DMS153 (cell line): ENCODE measurements around the gene FAM237A.

Experiments
- DNase-seq: peaks from one replicate; lab custom pipeline; 2025; lab: John Stamatoyannopoulos, UW

FAM237A gene

DNA sequence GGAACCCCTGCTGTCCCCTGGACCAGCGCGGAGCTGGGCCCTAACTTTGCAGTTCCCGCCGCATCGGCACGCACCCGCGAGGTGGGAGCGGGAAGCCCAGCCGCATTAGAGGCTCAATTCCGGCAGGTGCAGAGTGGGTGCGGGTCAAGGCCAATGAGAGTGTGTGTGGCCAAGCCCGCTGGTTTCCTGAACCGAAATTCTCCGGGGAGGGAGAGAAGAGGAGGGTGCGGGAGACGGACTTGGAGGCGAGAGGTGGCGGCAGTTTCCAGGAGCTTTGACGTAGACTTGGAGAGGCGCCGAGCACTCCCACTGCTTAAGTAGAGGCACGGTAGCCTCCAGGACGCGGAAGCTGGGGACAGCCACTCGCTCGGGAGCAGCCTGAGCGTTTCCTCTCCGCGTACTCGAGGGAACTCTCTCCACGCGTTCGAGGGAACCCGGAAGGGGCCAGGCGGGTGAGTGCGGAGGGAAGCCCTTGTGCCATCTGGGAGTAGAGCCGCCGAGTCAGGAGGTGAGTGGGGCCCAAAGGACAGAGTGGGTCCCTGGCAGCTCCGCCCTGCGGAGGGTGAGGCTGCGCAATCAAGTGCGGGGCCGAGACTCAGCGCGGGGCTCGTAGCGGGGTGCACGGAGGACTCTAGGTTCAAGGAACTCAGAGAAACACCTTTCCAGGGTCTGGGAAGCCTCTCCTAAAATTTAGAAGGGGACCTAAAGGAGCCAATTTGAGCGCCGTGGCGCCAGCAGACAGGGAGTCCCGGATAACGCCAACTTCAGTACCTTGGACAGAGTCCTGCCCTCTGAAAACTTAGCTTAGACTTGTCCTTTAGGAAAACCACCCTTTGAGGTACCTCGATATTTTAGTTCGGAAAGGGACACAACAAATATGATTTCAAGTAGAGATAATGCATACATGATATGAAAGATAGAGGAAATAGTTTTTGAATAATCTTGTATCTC is at the start of gene FAM237A:
TSS of gene FAM237A (plus strand) at position 413 of the 951 bp plus-strand sequence. CDS start 1,750 bp downstream, outside the sequence.
- DNase-seq: peak; percentile 29

DNA sequence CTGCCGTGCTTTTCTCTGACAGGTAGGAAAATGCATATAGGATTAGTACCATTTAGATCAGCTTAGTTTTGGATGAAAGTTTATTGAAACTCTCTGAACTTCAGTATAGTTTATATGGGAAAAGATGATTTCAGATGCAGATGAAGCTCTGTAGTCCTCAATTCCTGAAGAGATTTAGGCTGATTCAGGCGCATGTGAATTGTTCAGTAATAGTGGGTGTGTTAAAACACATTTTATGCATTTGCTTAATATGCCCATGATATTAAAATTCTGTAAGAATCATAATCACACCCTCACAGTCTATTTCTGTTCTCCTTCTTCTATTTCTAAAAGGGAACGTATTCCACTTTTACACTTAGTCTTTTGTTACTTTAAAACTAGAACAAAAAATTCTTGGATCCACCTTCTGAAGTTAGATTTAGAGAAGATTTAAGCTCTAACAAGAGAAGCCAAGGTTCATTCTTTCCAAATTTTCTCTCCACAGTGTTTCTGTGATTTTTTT is 44.5 kb upstream of the FAM237A start:
- DNase-seq: no peak

DNA sequence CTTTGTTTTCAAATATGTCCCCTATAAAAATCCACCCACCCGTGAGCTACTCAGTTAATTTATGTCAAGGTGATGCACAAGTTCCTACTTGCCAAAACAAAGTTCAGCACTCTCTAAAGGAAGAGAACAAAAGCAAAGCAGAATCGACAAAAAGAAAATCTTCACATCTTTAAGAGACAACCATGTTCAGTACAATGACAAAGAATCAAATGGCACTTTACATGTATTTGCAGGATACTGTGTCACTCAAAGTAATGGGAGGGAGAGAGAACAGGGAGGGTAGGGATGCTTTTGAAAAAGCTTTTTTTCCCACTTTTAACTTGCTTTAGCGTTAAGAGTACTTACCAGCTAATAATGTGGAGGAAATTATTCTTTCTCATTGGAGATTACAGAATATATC is 39.0 kb upstream of the FAM237A start:
- DNase-seq: no peak

DNA sequence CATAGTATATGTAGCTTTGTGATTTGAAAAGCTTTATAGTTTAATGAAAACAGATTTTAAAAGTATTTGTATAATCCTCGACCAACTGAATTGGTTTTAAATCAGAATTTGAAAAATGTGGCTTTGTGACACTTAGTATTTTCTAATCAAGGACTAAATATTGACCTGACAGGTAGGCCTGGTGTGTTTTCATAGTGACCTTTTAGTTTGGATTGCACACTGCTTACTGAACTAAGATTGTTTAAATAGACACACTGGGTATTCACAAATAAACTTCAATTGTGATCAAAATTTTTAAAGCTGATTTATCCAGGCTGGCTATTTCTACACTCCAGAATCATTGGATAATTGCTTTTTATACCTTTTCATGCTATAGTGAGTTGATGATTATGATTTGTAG is 31.8 kb upstream of the FAM237A start:
- no peak for DNase-seq

DNA sequence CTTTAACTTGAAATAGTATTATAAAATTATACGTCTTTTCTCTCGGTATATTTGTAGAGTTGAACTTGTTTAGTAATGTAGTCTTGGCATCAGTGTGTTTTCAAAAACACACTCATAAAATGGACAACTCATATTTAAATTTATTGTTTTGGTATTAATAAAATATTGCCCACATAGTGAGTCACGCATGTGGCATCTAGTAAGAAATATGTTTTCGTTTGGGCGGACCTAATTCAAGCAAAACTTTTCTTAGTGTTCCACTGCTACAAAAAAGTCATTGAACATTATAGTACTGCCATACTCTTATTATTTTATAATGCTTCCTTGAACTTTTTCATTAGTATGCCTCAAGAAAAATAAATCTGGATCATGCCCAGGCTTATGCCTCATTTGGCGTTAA is 31.1 kb upstream of the FAM237A start:
- DNase-seq: no peak

DNA sequence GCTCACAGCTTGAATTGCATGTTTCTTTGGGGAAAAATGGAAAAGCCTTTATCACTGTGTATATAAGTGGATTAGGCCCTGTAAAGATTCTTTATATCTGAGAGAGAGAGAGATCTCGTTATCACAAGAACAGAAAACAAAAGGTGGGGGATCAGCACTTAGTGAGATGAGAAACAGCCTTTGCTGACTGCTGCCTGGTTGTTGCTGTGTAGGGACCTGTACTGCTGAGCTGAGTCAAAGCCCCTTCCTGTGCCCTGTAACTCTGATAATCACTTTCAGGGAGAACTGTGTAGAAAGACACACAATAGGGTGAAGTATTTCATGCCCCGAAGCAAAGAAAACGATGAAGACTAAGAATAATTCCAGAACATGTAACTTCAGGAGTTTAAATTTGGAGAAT is 30.6 kb upstream of the FAM237A start:
- DNase-seq: no peak

DNA sequence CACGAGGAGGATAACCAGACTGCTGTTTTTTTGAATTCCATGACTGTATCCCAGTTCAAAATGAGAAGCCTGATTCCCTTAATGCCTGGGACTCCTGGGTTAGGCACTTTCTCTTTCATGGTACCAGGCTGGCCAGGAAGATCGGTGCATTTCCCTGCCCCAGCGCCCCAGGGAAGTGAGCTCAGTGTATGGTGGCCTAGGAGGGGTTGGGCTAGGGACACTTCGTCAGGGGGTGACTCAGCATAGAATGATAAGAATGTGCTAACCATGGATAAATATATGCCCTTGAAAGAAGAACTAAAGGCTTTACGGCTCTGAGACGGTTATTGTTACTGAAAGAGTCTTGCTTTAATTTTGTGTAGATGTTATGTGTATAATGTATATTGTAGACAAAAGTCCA is 27.5 kb upstream of the FAM237A start:
- DNase-seq: no peak

DNA sequence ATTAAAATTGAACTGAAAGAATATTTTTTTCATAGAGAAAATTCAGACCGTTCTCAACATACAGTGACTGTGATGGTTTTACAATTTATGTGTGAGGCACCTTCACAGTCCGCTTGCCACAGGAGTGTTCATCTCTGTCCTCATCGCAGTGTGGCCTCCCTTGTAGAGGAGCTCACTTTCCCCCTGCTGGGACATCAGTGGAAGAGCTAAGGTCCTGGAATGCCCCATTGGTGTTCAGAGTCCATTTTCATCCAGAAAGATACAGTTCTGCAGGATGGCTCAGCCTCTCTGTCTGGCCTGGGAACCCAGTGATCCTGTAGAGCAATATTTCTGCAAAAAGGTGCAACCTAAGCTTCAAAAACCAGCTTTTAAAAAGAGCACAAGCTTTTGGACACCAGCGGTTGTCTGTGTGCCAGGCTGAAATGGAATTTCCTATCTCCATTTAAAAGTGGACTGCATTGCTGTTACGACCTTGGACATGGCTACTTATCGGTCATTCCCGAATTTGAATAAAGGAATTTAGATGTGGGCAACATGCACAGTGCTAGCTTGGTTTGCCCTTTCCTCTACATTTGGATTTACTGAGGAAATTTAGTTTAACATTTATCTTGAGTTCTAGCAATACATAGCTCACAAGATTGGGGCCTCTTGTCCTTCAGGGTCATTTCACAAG is 26.7 kb upstream of the FAM237A start:
- DNase-seq: no peak

DNA sequence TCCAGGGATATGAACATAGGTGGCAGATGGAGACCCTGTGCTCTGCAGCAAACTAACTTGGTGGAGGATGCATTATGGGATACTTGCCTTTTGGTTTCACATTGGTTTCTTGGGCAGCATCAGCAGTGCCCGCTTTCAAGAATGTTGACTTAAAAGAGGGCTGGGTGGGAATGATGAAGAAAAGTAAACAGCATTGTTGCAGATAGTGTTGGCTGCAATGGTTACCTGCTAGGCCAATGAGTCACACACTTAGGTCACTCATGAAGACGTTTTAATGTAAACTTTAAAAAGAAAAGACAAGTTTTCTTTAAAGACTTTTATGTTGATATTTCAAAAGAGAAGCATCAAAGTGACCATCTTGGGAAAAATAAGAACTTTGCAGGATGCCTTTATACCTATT is 26.1 kb upstream of the FAM237A start:
- DNase-seq: no peak

DNA sequence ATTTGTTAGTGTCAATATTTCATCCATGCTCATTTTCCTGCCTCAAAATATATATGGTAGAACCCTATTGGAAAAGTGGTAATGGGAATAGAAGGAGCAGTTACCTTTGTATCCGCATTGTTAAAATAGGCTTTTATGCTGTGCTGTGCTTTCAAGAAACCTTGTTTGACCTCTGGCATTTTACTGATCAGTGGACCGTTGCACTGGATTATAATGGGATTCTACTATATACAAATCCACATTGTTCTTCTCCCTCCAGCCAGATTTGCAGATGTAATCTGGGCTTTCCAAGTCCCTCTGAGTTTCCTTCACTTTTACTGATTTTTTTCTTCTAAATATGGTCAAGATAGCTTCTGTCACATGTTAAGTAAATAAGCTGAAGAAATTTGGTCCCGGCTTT is 23.3 kb upstream of the FAM237A start:
- no peak for DNase-seq

DNA sequence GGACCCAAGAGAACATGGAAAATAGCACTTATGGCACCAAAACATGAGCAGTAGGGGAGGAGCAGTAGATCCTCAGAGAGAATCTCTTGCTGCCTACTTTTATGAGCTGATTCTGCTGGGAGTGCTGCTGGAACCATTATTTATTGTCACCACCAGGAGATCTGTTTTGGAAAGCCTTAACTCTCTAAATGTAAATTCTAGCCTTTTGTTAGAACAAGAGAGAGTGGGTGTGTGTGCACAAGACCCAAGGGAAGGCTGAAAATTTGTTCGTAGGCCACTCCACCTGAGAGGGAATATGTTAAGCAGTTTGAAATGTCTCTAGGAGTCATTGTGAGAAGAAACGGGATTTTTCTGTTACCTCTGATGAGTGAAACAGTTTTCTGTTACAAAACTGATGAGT is 16.2 kb upstream of the FAM237A start:
- DNase-seq: no peak

DNA sequence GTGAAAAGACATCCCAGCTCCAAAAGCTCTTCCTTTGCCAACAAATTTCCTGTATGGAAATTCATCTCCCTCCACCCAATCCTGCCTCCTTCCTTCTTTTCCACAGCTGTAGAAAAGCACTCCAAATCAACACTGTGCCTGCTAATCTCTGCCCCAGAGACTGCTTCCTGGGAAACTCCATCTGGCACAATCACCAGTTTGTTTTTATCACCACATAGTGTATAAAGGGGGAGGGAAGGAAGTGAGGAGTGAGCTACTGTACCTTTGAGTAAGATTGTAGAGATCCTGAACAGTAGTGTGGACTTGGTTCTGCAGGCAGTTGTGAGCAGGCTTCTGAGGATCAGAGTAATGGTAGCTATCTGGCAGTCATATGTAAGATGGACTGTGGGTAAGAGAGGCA is 14.7 kb upstream of the FAM237A start:
- DNase-seq: no peak

DNA sequence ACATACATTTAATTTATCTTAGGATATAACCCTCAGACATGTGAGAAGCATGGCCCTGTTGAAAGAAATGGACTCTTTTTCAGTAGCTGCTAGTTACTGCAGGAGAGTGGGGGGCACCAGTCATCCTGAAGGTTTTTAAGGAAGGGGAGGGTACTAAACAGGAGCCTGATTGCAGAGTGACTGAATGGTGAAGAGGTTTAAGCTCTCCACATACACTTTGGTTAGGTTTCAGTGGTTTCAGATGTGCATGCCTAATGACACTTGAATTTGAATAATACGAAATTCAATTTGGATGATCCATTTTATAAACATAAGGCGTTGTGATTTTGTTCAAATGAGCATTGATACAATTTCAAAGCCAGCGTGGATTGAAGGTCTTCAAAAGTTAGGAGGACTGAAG is 10.9 kb upstream of the FAM237A start:
- no peak for DNase-seq

DNA sequence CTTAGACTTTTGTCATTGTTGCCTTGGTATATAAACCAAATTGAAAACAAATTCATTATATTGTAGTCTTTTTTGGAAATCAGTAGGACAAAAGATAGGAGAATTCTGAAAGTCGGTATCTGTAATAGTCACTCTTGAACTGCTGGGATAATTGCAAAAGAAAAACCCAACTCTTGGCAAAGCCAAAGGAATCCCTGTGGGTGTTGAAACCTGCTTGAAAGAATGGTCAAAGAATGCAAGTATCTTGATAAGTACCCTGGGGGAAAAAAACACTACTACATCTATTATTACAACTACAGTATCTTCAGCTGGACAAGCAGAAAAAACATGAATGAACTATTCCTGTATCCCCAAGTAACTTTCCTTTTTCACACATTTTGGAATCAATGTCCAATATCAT is 7.3 kb upstream of the FAM237A start:
- DNase-seq: no peak

DNA sequence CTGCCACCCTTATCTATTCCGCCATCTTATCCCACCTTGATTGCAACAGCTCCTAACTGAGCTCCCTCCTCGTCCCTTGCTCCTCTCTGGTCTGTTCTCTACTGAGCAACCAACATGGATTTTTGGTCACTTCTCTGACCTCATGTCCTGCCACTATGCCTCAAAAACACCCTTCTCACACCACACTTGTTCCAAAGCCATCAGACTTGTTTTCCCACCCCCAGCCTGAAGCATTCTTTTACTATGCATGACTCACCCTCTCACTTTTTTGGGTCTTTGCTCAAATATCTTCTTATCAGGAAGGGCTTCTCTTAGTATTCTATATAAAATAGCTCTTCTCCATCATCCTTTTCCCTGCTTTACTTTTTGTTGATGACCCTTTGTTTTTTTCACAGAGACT is 2.7 kb upstream of the FAM237A start:
- no peak for DNase-seq

DNA sequence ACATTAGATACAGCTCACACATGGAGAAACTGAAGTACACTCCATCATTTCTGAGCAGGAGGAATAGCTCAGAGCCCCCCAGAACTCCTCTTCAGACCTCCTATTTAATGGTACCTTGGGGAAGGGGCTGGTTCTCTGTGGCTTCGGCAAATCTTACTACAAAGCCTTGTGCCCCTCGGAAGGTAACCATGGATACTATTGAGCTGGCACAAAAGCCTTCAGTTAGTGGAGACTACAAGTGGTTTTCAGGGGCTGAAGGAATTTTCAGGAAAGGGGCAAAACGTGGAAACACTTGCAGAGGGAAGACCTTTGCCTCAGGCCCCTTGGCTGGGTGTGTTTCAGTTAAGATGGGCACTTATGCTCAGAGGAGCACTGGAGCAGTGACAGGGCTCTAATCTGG is 1.1 kb upstream of the FAM237A start:
- DNase-seq: no peak

DNA sequence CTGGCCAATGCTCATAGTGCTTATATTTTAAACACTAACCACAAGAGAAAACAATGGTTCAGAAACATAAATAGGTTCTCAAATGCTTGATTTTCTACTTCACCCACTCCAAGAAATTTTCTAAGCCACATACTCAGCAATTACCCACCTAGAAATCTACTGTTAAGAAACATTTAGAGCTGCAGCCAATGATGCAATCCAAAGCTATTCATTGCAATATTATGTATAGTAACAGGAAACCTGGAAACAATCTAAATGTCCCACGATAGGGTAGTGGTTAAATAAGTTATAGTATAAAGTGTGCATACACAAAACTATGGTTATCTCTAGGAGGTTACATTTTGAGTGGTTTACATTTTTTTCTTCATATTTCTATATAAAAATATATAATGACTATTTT is 5.7 kb downstream of the FAM237A start:
- no peak for DNase-seq

DNA sequence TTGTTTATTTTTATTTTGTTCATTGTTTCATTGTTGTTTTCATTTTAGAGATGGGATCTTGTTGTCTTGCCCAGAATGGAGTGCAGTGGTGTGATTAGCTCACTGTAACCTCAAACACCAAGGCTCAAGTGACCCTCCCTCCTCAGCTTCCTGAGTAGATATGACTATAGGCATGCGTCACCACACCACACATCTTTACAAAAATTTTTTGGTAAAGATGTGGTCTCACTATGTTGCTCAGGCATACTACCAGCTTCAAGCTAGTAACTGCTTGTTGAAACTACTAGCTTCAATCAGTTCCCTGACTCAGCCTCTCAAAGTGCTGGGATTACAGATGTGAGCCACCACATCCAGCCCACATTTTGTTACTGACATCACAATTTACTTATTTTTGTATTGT is 14.8 kb downstream of the FAM237A start:
- DNase-seq: no peak

DNA sequence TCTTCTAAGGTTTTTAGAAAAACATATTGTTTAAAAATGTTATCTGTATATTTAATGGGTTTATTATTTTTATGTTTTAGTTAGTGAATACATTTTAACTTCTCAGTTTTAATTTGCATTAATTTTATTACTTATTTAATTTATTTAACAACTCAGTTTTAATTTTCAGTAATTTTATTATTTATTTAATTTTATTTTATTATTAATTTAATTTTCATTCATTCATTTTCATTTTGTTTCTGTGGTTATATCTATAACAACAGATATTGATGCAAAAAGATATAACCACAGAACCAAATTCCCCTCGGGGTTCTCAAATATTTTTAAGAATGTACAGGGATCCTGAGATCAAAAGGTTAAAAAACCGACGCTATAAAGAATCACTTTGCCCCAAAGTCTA is 23.0 kb downstream of the FAM237A start:
- no peak for DNase-seq

DNA sequence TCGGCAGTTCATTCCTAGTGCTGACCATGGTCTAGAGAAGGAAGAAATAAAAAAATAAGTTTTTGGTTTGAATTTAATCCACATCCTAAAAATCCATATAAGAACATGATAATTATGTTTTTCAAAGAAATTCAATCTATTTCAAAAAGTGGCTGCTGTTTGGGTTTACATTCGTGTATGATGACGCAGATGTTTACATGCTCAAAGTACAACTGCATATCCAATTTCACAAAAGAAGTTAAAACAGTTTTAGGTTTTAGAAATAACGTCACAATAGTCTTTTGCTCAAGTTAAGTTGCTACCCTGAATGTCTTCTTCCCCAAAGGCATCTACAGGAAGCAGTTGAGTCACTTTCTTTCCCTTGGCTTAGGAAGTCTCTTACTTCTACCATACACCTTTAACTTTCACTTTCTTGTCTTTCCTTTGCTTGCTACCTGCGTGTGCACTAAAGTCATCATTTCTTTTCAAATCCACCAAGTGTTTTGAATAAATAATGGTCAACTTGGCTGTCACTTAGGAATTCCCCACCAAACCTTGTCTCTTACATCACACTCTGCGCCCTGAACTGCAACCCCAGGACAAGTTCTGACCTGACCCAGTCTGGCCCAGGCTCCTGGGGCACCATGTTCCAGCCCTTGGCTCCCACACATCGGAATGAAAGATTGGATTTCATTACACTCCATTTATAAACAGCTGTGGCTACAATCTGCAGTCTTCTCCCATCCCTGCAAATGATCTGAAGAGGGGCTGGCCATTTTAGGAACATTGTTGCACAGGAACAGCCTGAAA is 28.4 kb downstream of the FAM237A start:
- no peak for DNase-seq

DNA sequence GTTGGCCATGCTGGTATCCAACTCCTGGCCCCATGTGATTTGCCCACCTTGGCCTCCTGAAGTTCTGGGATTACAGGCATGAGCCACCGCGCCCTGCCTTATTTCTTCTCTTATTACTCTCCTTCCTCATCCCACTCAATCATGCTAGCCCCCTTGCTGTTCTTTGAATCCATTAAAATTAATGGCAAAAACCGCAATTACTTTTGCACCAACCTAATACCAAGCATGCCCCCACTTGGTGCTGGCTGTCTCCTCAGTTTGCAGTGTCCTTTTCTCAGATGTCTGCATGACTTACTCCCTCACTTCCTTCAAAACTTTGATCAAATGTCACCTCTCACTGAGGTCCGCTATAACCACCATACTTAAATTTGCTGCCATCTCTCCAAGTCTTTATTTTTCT is 41.3 kb downstream of the FAM237A start:
- DNase-seq: no peak

DNA sequence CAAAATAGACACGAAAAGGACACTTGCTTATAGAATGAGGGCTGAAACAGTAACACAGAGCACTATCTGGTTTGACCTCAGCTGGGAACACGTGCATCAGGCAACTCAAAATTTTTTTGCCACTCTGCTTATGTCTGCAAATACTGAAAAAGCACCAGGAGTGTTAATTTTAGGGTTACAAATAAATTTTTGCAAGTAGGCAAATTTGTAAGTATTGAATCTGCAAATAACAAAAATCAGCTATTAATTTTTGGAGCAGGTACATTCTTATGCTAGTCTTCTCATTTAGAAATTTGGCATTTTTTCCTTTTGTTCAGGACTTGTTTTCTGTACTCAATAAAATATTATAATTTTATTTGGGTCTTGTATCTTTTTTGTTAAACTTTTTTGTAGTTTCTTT is 46.2 kb downstream of the FAM237A start:
- no peak for DNase-seq

DNA sequence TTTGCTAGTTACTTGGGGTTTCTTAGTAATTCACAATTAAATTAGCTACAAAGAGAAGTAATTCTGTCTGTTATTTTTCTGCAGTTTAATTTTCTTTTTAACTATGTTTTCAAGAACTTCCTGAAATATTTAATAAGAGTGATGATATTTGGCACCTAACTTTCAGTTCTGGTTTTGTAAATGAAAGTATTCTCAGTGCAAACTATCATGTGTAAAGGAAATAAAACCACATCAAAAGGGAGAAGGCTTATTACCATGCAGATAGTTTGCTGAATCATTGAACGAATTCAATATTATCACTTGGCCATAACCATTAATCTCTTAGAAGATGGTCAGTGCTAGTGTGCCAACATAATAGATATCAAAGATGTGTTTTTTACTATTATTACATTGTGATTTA is 46.7 kb downstream of the FAM237A start:
- DNase-seq: no peak
